ENCODE results near the gene SKIC2.
A peak's percentile ranks its signal among the peaks of the same experiment; 100 is the strongest.
"Not testable (repeated sequence)": the region's sequence is repeated elsewhere in the genome, so short reads cannot be mapped to it uniquely, and the experiment has no call there.

The SKIC2 gene

DNA sequence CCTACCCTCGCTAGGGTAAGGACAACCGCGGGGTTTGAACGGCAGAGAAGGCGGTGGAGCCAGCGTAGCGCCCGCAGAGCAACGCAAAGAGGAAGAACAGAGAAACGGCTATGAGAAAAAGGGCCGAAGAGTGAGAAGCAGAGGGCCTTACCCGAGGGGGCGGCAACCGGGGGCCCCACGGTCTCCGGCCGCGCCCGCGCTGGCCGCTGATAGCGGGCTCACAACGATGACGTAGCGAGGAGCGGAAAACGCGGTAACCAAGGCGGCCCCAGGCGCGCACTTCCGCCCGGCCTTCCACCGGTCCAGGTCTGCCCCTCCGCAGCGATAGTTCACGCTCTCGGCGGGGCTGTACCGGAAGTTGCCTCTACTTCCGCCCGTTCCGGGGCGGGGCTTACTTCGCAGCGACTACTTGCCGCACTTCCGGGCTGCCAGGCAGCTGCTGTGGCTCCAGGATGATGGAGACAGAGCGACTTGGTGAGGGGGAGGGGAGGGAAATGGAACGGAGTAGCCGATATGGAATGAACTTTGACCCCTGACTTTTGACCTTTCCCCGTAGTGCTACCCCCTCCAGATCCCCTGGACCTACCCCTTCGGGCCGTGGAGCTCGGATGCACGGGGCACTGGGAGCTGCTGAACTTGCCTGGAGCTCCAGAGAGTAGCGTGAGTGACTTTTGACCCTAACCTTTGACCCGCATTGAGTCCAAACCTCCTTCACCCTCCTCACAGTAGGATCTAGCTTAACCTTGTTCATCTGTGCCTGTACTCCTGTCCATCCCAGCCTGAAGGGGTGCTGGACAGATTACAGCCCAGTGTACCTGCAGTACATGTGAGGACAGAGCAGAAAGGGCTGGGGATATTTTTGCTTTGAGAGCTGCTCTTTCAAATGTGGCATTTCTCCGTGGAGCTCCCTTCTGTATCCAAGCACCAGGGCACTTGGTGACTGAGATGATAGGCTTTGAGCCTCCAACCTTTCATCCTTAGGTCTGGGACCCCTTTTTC, at the start of gene SKIC2, which contains the start of gene NELFE:
Gene SKIC2 (plus strand): TSS at position 435 of the 999 bp plus-strand sequence. CDS start 18 bp downstream, at position 453.
Gene NELFE (minus strand): TSS at position 231 of the 999 bp plus-strand sequence. CDS start 525 bp downstream, outside the sequence.
- H3K4me3 ChIP-seq (replicated peaks; ENCODE audit: low read depth, low read length): peak within 1 kb of the TSS; percentile 100
- peak; percentile 90 for DNase-seq (ENCODE audit: extremely low read depth, low read depth)
- TF ChIP-seq, protein P1, sequence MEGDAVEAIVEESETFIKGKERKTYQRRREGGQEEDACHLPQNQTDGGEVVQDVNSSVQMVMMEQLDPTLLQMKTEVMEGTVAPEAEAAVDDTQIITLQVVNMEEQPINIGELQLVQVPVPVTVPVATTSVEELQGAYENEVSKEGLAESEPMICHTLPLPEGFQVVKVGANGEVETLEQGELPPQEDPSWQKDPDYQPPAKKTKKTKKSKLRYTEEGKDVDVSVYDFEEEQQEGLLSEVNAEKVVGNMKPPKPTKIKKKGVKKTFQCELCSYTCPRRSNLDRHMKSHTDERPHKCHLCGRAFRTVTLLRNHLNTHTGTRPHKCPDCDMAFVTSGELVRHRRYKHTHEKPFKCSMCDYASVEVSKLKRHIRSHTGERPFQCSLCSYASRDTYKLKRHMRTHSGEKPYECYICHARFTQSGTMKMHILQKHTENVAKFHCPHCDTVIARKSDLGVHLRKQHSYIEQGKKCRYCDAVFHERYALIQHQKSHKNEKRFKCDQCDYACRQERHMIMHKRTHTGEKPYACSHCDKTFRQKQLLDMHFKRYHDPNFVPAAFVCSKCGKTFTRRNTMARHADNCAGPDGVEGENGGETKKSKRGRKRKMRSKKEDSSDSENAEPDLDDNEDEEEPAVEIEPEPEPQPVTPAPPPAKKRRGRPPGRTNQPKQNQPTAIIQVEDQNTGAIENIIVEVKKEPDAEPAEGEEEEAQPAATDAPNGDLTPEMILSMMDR (IDR thresholded peaks at IDR 0.05; ENCODE audit: low read depth, low read length, missing control alignments): no peak

DNA sequence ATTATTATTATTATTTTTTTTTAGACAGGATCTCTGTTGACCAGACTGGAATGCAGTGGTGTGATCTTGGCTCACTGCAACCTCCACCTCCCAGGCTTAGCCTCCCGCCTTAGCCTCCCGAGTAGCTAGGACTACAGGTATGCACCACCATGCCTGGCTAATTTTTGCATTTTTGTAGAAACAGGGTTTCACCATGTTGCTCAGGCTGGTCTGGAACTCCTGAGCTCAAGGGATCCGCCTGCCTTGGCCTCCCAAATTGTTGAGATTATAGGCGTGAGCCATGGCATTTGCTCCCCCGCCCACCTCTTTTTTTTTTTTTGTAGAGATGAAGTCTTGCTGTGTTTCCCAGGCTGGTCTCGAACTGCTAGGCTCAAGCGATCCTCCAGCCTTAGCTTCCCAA, 49.7 kb upstream of the SKIC2 start:
- not testable (repeated sequence) for H3K4me3 ChIP-seq (replicated peaks; ENCODE audit: low read depth, low read length); DNase-seq (ENCODE audit: extremely low read depth, low read depth)

DNA sequence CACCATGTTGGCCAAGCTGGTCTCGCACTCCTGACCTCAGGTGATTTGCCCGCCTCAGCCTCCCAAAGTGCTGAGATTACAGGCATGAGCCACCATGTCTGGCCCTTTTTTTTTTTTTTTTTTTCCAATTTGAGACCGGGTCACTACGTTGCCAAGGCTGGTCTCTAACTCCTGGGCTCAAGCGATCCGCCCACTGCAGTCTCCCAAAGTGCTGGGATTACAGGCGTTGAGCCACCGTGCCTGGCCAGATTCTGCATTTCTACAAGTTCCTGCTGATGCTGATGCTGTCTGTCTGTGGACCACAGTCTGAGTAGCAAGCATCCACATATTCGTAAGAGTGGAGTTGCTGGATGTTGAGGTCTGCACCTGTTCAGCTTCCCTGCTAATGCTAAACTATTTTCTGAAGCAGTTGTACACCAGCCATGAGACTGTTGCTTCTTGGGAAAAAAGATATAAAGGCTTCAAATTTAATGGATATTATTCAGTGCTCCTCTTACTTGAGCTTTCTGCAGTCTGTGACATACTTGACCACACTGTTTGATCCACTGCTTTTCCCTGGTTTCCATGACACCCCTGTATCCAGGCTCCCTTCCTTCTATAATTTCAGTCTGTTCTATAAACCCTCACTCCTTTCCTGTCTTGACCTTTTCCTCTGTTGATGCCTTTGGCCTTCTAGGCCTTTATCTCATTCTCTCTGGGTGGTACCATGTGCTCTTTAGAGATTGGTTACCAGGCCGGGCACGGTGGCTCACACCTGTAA, 47.0 kb upstream of the SKIC2 start:
- no peak for DNase-seq (ENCODE audit: extremely low read depth, low read depth)
- TF ChIP-seq, protein P1 (IDR thresholded peaks at IDR 0.05; ENCODE audit: low read depth, low read length, missing control alignments): no peak
- H3K4me3 ChIP-seq (replicated peaks; ENCODE audit: low read depth, low read length): no peak overlapping the region

DNA sequence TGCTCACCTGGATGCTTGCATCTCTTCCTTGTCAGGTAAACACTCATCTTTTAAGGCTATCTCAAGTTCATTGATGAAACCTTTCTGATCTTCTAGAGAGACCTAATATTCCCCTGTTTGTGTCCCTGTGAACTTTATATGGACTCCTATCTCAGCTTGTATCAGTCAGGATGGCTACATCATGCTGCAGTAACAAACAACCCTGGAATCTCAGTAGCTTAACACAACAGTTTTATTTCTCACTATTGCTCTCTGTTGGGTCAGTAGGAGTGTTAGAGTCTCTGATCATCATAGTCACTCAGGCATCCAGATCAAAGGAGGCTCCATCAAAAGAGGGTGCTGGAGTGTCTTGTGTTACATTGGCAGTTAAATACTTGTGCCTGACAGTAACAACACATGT, 43.6 kb upstream of the SKIC2 start:
- no peak for DNase-seq (ENCODE audit: extremely low read depth, low read depth)
- TF ChIP-seq, protein P1 (IDR thresholded peaks at IDR 0.05; ENCODE audit: low read depth, low read length, missing control alignments): no peak
- H3K4me3 ChIP-seq (replicated peaks; ENCODE audit: low read depth, low read length): no peak overlapping the region

DNA sequence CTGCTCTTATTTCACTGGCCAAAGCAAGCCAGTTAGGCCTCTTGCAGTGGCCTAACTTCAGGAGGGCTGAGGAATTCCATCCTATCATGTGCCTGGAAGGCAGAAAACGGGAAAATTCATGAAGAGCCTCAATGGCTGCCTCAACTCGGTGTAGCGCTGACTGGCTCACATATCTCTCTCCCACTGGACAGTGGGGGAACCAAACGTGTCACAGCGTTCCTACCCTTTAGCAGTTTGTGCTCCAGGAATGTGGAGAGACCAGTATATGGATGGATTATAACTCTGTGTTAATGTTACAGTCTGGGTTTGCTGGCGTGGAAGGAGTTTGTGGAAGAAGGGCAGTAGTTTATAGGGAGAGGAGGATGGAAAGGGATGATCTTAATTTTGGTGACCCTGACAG, 43.2 kb upstream of the SKIC2 start:
- H3K4me3 ChIP-seq (replicated peaks; ENCODE audit: low read depth, low read length): no peak overlapping the region
- TF ChIP-seq, protein P1 (IDR thresholded peaks at IDR 0.05; ENCODE audit: low read depth, low read length, missing control alignments): no peak
- DNase-seq (ENCODE audit: extremely low read depth, low read depth): no peak

DNA sequence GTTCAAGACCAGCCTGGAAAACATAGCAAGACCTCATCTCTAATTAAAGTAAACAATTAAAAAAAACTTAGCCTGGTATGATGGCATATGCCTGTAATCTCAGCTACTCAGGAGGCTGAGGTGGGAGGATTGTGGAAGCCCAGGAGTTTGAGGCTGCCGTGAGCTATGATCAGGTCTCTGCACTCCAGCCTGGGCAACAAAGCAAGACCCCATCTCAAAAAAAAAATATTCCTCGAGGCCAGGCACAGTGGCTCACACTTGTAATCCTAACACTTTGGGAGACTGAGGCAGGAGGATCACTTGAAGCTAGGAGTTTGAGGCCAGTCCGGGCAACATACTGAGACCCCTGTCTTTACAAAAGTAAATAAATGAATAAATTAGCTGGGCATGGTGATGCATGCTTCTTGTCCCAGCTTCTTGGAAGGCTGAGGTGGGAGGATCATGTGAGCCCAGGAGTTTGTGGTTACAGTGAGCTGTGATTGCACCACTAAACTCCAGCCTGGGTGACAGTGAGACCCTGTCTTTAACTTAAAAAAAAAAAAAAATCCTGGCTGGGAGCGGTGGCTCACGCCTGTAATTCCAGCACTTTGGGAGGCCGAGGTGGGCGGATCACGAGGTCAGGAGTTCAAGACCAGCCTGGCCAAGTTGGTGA, 40.8 kb upstream of the SKIC2 start:
- TF ChIP-seq, protein P1 (IDR thresholded peaks at IDR 0.05; ENCODE audit: low read depth, low read length, missing control alignments): no peak
- DNase-seq (ENCODE audit: extremely low read depth, low read depth): no peak
- no peak overlapping the region for H3K4me3 ChIP-seq (replicated peaks; ENCODE audit: low read depth, low read length)
